Measurements from ENCODE around the gene OCSTAMP. TPM values are rescaled to one million over a fixed set of nuclear protein-coding genes. Genes with fewer than 3 reads are reported as not detected.

The OCSTAMP gene
- not detected in 2 replicates for total RNA-seq

GRCh38 chr20:46550461-46550860 is at the start of gene OCSTAMP:
OCSTAMP (minus strand) TSS chr20:46550654; CDS start chr20:46550560, 94 bp downstream.

GRCh38 chr20:46512943-46513844 is 37.3 kb downstream of the OCSTAMP start, which contains the start of gene ZNF334:
ZNF334 (minus strand) TSS chr20:46513559; CDS start chr20:46512102, 1,457 bp downstream.

Other genes starting within 250 kb of the OCSTAMP start
- gene CDH22, start 242.2 kb downstream of the OCSTAMP start, total RNA-seq = not detected in 2 replicates
- gene ELMO2, start 144.0 kb downstream of the OCSTAMP start, total RNA-seq = 20.9 and 26.1 TPM in 2 replicates
- 1.3 and 2.0 TPM in 2 replicates for gene ZNF334, start 37.1 kb downstream of the OCSTAMP start, total RNA-seq
- gene SLC13A3, start 100.8 kb upstream of the OCSTAMP start, total RNA-seq = 3.2 and 3.3 TPM in 2 replicates
- 17.8 and 18.0 TPM in 2 replicates for gene TP53RK, start 138.8 kb upstream of the OCSTAMP start, total RNA-seq
- gene SLC2A10, start 159.0 kb upstream of the OCSTAMP start, total RNA-seq = 11.5 and 13.2 TPM in 2 replicates